ENCODE data around the gene TUG1.

The TUG1 gene

DNA sequence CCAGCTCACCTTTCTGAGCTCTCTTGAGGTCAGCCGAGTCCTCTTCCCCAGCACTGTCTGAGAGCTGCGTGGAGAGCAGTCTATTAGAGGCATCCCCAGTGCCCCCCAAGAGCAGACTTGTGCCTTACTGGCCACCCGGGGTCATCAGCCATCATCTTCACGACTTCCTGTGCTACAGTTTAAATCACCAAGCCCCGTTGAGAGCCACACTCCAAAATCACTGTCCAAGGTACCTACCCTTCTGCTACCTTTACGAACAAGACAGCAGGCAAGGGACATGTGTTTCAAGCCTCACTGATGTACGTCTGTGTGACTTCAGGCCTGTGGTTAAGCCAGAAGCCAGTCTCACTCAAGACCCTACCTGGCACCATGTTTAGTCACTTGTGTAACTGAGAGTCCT, 35.6 kb upstream of the TUG1 start:
- DNase-seq: no peak
- Histone ChIP-seq H3K27me3 (ENCODE audit: insufficient read depth, low read length, poor library complexity) (no peaks in the 10 kb centered on the region), H3K4me1 (ENCODE audit: insufficient read depth, low read length) (no peaks in the 10 kb centered on the region), H3K27ac (ENCODE audit: low read length) (no peak overlapping the region), H2AFZ (ENCODE audit: low read depth, low read length) (no peak overlapping the region), H3K4me2 (ENCODE audit: insufficient read depth, low read length) (no peak overlapping the region), H3K9ac (ENCODE audit: low read depth, low read length) (no peak overlapping the region), H4K20me1 (ENCODE audit: insufficient read depth, low read length) (no peaks in the 10 kb centered on the region; the same call in 1 of the 2 replicates), H3K36me3 (ENCODE audit: insufficient read depth, low read length) (peaks cover 86% of the 10 kb centered on the region), H3K4me3 (ENCODE audit: low read depth in 1 of 2, low read length in 2 of 2) (no peak overlapping the region), H3K9me3 (ENCODE audit: insufficient read depth, low read length, severe bottlenecking) (no peaks in the 10 kb centered on the region), H3K79me2 (ENCODE audit: insufficient read depth, low read length) (no peaks in the 10 kb centered on the region)
- TF ChIP-seq, protein P1, sequence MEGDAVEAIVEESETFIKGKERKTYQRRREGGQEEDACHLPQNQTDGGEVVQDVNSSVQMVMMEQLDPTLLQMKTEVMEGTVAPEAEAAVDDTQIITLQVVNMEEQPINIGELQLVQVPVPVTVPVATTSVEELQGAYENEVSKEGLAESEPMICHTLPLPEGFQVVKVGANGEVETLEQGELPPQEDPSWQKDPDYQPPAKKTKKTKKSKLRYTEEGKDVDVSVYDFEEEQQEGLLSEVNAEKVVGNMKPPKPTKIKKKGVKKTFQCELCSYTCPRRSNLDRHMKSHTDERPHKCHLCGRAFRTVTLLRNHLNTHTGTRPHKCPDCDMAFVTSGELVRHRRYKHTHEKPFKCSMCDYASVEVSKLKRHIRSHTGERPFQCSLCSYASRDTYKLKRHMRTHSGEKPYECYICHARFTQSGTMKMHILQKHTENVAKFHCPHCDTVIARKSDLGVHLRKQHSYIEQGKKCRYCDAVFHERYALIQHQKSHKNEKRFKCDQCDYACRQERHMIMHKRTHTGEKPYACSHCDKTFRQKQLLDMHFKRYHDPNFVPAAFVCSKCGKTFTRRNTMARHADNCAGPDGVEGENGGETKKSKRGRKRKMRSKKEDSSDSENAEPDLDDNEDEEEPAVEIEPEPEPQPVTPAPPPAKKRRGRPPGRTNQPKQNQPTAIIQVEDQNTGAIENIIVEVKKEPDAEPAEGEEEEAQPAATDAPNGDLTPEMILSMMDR (IDR thresholded peaks at IDR 0.05; ENCODE audit: borderline replicate concordance, extremely low read depth, low read length, poor library complexity, severe bottlenecking): no peak
- no peak for TF ChIP-seq EZH2 (IDR thresholded peaks at IDR 0.05; ENCODE audit: borderline replicate concordance, low read depth, low read length, severe bottlenecking)
- ATAC-seq (ENCODE audit: insufficient read depth, low read depth): no peak

DNA sequence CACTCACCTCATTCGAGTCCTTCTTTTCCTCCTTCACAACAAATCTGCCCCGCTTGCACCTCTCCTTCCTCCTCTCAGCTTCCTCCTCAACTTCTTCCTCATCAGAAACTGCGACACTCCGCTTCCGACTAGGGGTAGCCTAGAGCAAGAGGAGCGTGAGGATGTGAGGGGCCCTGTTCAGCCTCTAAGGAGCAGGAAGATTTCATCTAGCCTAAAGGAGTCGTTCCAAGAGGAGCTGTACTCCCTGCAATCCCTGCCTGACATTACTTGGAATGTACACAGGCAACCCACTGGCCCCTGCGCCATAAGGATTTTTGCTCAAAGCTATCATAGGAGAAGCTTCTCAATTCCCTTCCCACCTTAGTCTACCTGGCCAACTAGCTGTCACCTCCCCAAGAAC, 35.0 kb upstream of the TUG1 start:
- Histone ChIP-seq H3K4me3 (ENCODE audit: low read depth in 1 of 2, low read length in 2 of 2) (no peak overlapping the region), H3K9ac (ENCODE audit: low read depth, low read length) (no peak overlapping the region), H3K9me3 (ENCODE audit: insufficient read depth, low read length, severe bottlenecking) (no peaks in the 10 kb centered on the region), H3K4me1 (ENCODE audit: insufficient read depth, low read length) (no peaks in the 10 kb centered on the region), H2AFZ (ENCODE audit: low read depth, low read length) (no peak overlapping the region), H3K79me2 (ENCODE audit: insufficient read depth, low read length) (no peaks in the 10 kb centered on the region), H3K27ac (ENCODE audit: low read length) (no peak overlapping the region), H3K4me2 (ENCODE audit: insufficient read depth, low read length) (no peak overlapping the region), H4K20me1 (ENCODE audit: insufficient read depth, low read length) (no peaks in the 10 kb centered on the region; the same call in 1 of the 2 replicates), H3K27me3 (ENCODE audit: insufficient read depth, low read length, poor library complexity) (no peaks in the 10 kb centered on the region), H3K36me3 (ENCODE audit: insufficient read depth, low read length) (peaks cover 84% of the 10 kb centered on the region)
- DNase-seq (no peak), ATAC-seq (ENCODE audit: insufficient read depth, low read depth) (no peak)
- TF ChIP-seq, protein P1 (IDR thresholded peaks at IDR 0.05; ENCODE audit: borderline replicate concordance, extremely low read depth, low read length, poor library complexity, severe bottlenecking): no peak
- TF ChIP-seq EZH2 (IDR thresholded peaks at IDR 0.05; ENCODE audit: borderline replicate concordance, low read depth, low read length, severe bottlenecking): no peak

DNA sequence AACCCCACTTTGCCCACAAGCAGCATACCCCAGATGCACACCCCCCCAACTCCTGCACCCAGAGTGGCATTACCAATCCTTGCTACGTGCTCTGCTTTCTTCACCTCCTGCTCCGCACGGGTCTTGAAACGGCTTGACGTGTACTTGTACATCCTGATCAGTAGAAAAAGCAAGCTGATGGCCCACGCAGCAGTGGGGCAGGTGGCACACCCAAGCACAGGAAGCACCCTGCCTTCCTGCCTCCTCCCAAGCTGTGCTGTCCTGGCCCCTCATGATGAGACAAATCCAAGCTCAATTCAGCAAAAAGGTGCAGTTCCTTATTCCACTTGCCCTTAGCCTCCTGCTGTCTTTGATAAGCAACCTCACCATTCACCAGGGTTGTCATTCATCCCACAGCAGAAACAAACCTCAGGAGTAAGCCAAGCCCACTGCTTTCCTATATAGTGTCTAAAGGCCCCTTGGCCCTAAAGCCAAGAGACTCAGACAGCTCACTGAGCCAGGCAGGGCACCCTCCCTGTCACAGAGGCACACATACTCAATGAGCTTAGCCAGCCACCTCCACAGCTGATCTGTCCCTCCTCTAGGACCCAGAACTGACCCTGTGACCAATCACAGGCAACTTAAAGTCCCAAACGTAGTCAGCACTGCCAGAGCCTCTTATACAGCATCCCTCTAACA, 28.2 kb upstream of the TUG1 start:
- DNase-seq (no peak), ATAC-seq (ENCODE audit: insufficient read depth, low read depth) (no peak)
- H3K27me3 ChIP-seq (ENCODE audit: insufficient read depth, low read length, poor library complexity): no peaks in the 10 kb centered on the region
- H2AFZ ChIP-seq (ENCODE audit: low read depth, low read length): no peak overlapping the region
- no peaks in the 10 kb centered on the region for H3K9me3 ChIP-seq (ENCODE audit: insufficient read depth, low read length, severe bottlenecking)
- no peak overlapping the region for H3K9ac ChIP-seq (ENCODE audit: low read depth, low read length)
- no peak overlapping the region for H3K4me2 ChIP-seq (ENCODE audit: insufficient read depth, low read length)
- no peak for TF ChIP-seq EZH2 (IDR thresholded peaks at IDR 0.05; ENCODE audit: borderline replicate concordance, low read depth, low read length, severe bottlenecking)
- TF ChIP-seq, protein P1 (IDR thresholded peaks at IDR 0.05; ENCODE audit: borderline replicate concordance, extremely low read depth, low read length, poor library complexity, severe bottlenecking): no peak
- H3K79me2 ChIP-seq (ENCODE audit: insufficient read depth, low read length): no peaks in the 10 kb centered on the region
- no peak overlapping the region for H3K27ac ChIP-seq (ENCODE audit: low read length)
- peaks cover 86% of the 10 kb centered on the region for H3K36me3 ChIP-seq (ENCODE audit: insufficient read depth, low read length)
- no peaks in the 10 kb centered on the region; the same call in 1 of the 2 replicates for H4K20me1 ChIP-seq (ENCODE audit: insufficient read depth, low read length)
- H3K4me3 ChIP-seq (ENCODE audit: low read depth in 1 of 2, low read length in 2 of 2): no peak overlapping the region
- H3K4me1 ChIP-seq (ENCODE audit: insufficient read depth, low read length): no peaks in the 10 kb centered on the region
